Body of pancreas (tissue), 4 donors: ENCODE measurements around the gene FLRT1.

ENCODE experiments used
- CTCF ChIP-seq, 7 experiments: fragments of 450-650 bp in 4 of 7; fragments of 200-600 bp in 3 of 7; sonication (generic) in 3 of 7; IDR thresholded peaks; one replicate each; pipeline ENCODE4 v1.5.1; 2016 to 2019; ENCODE audit warnings: antibody characterized with exemption in 7 of 7
- POLR2A ChIP-seq, 3 donors: fragments of 450-650 bp; IDR thresholded peaks; one replicate each; pipeline ENCODE4 v1.6.1; 2016; ENCODE audit warnings: antibody characterized with exemption in 3 of 3, mild to moderate bottlenecking in 2 of 3

- TF ChIP-seq CTCF (IDR thresholded peaks at IDR 0.05) (no peak), POLR2A (IDR thresholded peaks at IDR 0.05) (no peak)
These were observed 22.4 kb upstream of the FLRT1 start for GRCh38 chr11:64013141-64013896.
